H9 (cell line): ENCODE results near the gene BTN2A1. TPM values are rescaled to one million over a fixed set of nuclear protein-coding genes. Genes with fewer than 3 reads are reported as not detected.

Experiments
- DNase-seq: peaks from one replicate; pipeline ENCODE4 v3.0.0-alpha.2; 2017
- H2AFZ ChIP-seq: one replicate; pipeline ENCODE4 v1.6.1; 2013; ENCODE audit warnings: mild to moderate bottlenecking, low read length, control low read depth, moderate library complexity
- H2AK5ac ChIP-seq: 2 replicates; pipeline ENCODE4 v1.6.1; 2013; ENCODE audit warnings: low read length, control low read depth, mixed read lengths; ENCODE audit not compliant: insufficient read length
- H2BK120ac ChIP-seq: one replicate; pipeline ENCODE4 v1.6.1; 2013; ENCODE audit warnings: low read depth, mild to moderate bottlenecking, low read length, control low read depth, inconsistent platforms; ENCODE audit not compliant: poor library complexity, severe bottlenecking
- H2BK12ac ChIP-seq: 2 replicates; pipeline ENCODE4 v1.6.1; 2013; ENCODE audit warnings: low read length, control low read depth, mixed read lengths, low read depth; ENCODE audit not compliant: insufficient read length
- H2BK15ac ChIP-seq: 2 replicates; pipeline ENCODE4 v1.6.1; 2013; ENCODE audit warnings: low read depth, low read length, control low read depth
- H2BK20ac ChIP-seq: one replicate; pipeline ENCODE4 v1.6.1; 2013; ENCODE audit warnings: low read depth, mild to moderate bottlenecking, low read length, control low read depth, inconsistent platforms; ENCODE audit not compliant: poor library complexity, severe bottlenecking
- H2BK5ac ChIP-seq: 2 replicates; pipeline ENCODE4 v1.6.1; 2013; ENCODE audit warnings: low read length, control low read depth, mixed read lengths; ENCODE audit not compliant: insufficient read length
- H3K14ac ChIP-seq: 2 replicates; pipeline ENCODE4 v1.6.1; 2013; ENCODE audit warnings: low read length, control low read depth; ENCODE audit not compliant: insufficient read depth
- H3K18ac ChIP-seq: 2 replicates; pipeline ENCODE4 v1.6.1; 2013; ENCODE audit warnings: low read depth, mild to moderate bottlenecking, mixed read lengths, low read length, control low read depth; ENCODE audit not compliant: insufficient read length
- H3K23ac ChIP-seq: 2 replicates; pipeline ENCODE4 v1.6.1; 2013; ENCODE audit warnings: low read length, control low read depth, mixed read lengths, low read depth; ENCODE audit not compliant: insufficient read length
- H3K23me2 ChIP-seq: 2 replicates; pipeline ENCODE4 v1.6.1; 2013; ENCODE audit warnings: low read depth, mild to moderate bottlenecking, mixed read lengths, low read length, control low read depth; ENCODE audit not compliant: insufficient read length, poor library complexity, severe bottlenecking
- H3K27ac ChIP-seq: 2 replicates; pipeline ENCODE4 v1.5.1; 2013; ENCODE audit warnings: low read length, control low read depth, mixed read lengths, low read depth; ENCODE audit not compliant: insufficient read length
- H3K27me3 ChIP-seq: 2 replicates; pipeline ENCODE4 v1.6.1; 2013; ENCODE audit warnings: low read length, control low read depth, inconsistent platforms; ENCODE audit not compliant: insufficient read depth
- H3K4ac ChIP-seq: 2 replicates; pipeline ENCODE4 v1.6.1; 2013; ENCODE audit warnings: low read depth, mild to moderate bottlenecking, control low read depth, inconsistent platforms, low read length, moderate library complexity
- H3K4me1 ChIP-seq: 2 replicates; pipeline ENCODE4 v1.6.1; 2013; ENCODE audit warnings: low read length, control low read depth, inconsistent platforms; ENCODE audit not compliant: insufficient read depth
- H3K4me2 ChIP-seq: 2 replicates; pipeline ENCODE4 v1.6.1; 2013; ENCODE audit warnings: low read length, control low read depth, mixed read lengths; ENCODE audit not compliant: insufficient read length, insufficient read depth
- H3K56ac ChIP-seq: 2 replicates; pipeline ENCODE4 v1.6.1; 2013; ENCODE audit warnings: low read depth, mild to moderate bottlenecking, mixed read lengths, low read length, control low read depth; ENCODE audit not compliant: insufficient read length
- H3K79me1 ChIP-seq: 2 replicates; pipeline ENCODE4 v1.6.1; 2013; ENCODE audit warnings: low read depth, mild to moderate bottlenecking, moderate library complexity, low read length, control low read depth, inconsistent platforms; ENCODE audit not compliant: insufficient read depth, poor library complexity, severe bottlenecking
- H3K79me2 ChIP-seq: 2 replicates; pipeline ENCODE4 v1.6.1; 2013; ENCODE audit warnings: low read length, control low read depth, inconsistent platforms; ENCODE audit not compliant: insufficient read depth
- H3K9ac ChIP-seq: 2 replicates; pipeline ENCODE4 v1.6.1; 2013; ENCODE audit warnings: low read length, control low read depth, mixed read lengths; ENCODE audit not compliant: insufficient read length; ENCODE audit errors: extremely low read depth
- H3K9me3 ChIP-seq: one replicate; pipeline ENCODE4 v1.6.1; 2013; ENCODE audit warnings: low read depth, low read length, inconsistent platforms; ENCODE audit not compliant: control insufficient read depth
- H3T11ph ChIP-seq: one replicate; pipeline ENCODE4 v1.6.1; 2013; ENCODE audit warnings: mild to moderate bottlenecking, low read length, control low read depth, inconsistent platforms
- H4K20me1 ChIP-seq: one replicate; pipeline ENCODE4 v1.6.1; 2013; ENCODE audit not compliant: control insufficient read depth, insufficient read length, insufficient read depth
- H4K5ac ChIP-seq: 2 replicates; pipeline ENCODE4 v1.6.1; 2013; ENCODE audit warnings: low read depth, mild to moderate bottlenecking, mixed read lengths, low read length, control low read depth; ENCODE audit not compliant: insufficient read length
- H4K8ac ChIP-seq: replicated peaks from 2 replicates; pipeline ENCODE4 v1.6.1; 2013; ENCODE audit warnings: low read length, control low read depth, mixed read lengths, low read depth; ENCODE audit not compliant: insufficient read length
- H4K91ac ChIP-seq: 2 replicates; pipeline ENCODE4 v1.6.1; 2013; ENCODE audit warnings: low read depth, mild to moderate bottlenecking, moderate library complexity, mixed read lengths, low read length, control low read depth; ENCODE audit not compliant: insufficient read length
- H3K27ac Mint-ChIP-seq, 3 experiments: 2 replicates in 2 of 3; 3 replicates in 1 of 3; pipeline ENCODE4 v1.8.0; 2020 to 2021; ENCODE audit warnings: mixed read lengths in 3 of 3, mild to moderate bottlenecking in 1 of 3, moderate library complexity in 1 of 3
- H3K27me3 Mint-ChIP-seq: 2 replicates; pipeline ENCODE4 v1.8.0; 2021; ENCODE audit warnings: low read depth, mild to moderate bottlenecking, moderate library complexity, mixed read lengths
- H3K36me3 Mint-ChIP-seq, 3 experiments: 2 replicates in 2 of 3; 3 replicates in 1 of 3; pipeline ENCODE4 v1.8.0; 2020 to 2021; ENCODE audit warnings: low read depth in 3 of 3, mixed read lengths in 3 of 3; ENCODE audit not compliant: insufficient read depth in 1 of 3
- H3K4me1 Mint-ChIP-seq, 2 experiments: 2 replicates each; pipeline ENCODE4 v1.8.0; 2020; ENCODE audit warnings: mixed read lengths in 2 of 2
- H3K4me3 Mint-ChIP-seq, 2 experiments: 2 replicates in 1 of 2; 3 replicates in 1 of 2; pipeline ENCODE4 v1.8.0; 2020 to 2021; ENCODE audit warnings: mild to moderate bottlenecking in 2 of 2, mixed read lengths in 2 of 2, moderate library complexity in 1 of 2
- H3K9me3 Mint-ChIP-seq, 2 experiments: 2 replicates in 1 of 2; 3 replicates in 1 of 2; pipeline ENCODE4 v1.8.0; 2020; ENCODE audit warnings: mild to moderate bottlenecking in 2 of 2, mixed read lengths in 2 of 2, moderate library complexity in 1 of 2
- WGBS: extraction: QIAGEN DNeasy Blood & Tissue Kit; methylation state at CpG from one replicate; pipeline ENCODE4 v1.1.7; 2013; ENCODE audit warnings: missing lambda C conversion rate, low lambda C conversion rate, mixed read lengths; ENCODE audit not compliant: insufficient read length; ENCODE audit errors: extremely low coverage; 5-methylcytosine and 5-hydroxymethylcytosine counted together
- total RNA-seq: library from RNA; stranded (reverse); gene quantifications from 2 replicates; pipeline ENCODE4 v1.2.1, GENCODE V29; 2021
- TF ChIP-seq, protein P1 (sequence below): fragments of 200-600 bp; sonication (generic); conservative IDR thresholded peaks from 3 replicates; pipeline ENCODE4 v1.8.0; 2021; ENCODE audit warnings: antibody characterized with exemption, mild to moderate bottlenecking

BTN2A1 gene
- total RNA-seq, 1 experiment from 2014 or later, result 18.4 TPM

DNA sequence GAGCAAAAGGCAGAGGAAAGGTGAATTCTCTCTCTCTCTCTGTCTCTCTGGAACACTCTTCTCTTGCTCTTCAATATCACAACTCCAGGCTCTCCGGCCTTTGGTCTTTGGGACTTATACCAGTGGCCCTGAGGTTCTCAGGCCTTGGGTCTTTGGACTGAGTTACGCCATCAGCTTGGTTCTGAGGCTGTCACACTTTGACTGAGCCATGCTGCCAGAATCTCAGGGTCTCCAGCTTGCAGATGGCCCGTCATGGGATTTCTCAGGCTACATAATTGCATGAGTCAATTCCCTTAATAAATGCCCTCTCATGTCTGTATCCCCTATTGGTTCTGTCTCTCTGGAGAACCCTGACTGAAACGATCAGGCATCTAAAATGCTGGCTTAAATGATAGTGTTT, 12.9 kb downstream of the BTN2A1 start:
- no peak overlapping the region for H2AFZ ChIP-seq
- no peaks in the 10 kb centered on the region for H4K20me1 ChIP-seq
- H3K4me1 ChIP-seq, result peaks cover 4% of the 10 kb centered on the region; the same call in 1 of the 2 replicates
- H4K91ac ChIP-seq, result no peak overlapping the region
- H3K56ac ChIP-seq, result no peak overlapping the region
- no peak overlapping the region for H2BK120ac ChIP-seq
- H3K27me3 Mint-ChIP-seq, result peaks cover 1% of the 10 kb centered on the region
- no peak for DNase-seq
- no peak overlapping the region for H3K18ac ChIP-seq
- peaks cover 0 to 3% of the 10 kb centered on the region in 2 experiments; a peak in 3 of 5 replicates for H3K9me3 Mint-ChIP-seq
- no CpG with 5 or more reads among the region's 4 CpGs for WGBS
- H3K79me1 ChIP-seq, result no peaks in the 10 kb centered on the region
- H3K79me2 ChIP-seq, result no peaks in the 10 kb centered on the region
- no peak overlapping the region; a peak in 1 of 7 replicates for H3K27ac Mint-ChIP-seq
- no peak overlapping the region for H2BK20ac ChIP-seq
- H2BK15ac ChIP-seq, result no peak overlapping the region
- no peak overlapping the region for H3T11ph ChIP-seq
- no peak overlapping the region for H3K14ac ChIP-seq
- H3K9ac ChIP-seq, result no peak overlapping the region
- no peaks in the 10 kb centered on the region for H3K27me3 ChIP-seq
- peaks cover 15 to 18% of the 10 kb centered on the region in 2 experiments for H3K4me1 Mint-ChIP-seq
- H3K27ac ChIP-seq, result no peak overlapping the region
- TF ChIP-seq, protein P1, sequence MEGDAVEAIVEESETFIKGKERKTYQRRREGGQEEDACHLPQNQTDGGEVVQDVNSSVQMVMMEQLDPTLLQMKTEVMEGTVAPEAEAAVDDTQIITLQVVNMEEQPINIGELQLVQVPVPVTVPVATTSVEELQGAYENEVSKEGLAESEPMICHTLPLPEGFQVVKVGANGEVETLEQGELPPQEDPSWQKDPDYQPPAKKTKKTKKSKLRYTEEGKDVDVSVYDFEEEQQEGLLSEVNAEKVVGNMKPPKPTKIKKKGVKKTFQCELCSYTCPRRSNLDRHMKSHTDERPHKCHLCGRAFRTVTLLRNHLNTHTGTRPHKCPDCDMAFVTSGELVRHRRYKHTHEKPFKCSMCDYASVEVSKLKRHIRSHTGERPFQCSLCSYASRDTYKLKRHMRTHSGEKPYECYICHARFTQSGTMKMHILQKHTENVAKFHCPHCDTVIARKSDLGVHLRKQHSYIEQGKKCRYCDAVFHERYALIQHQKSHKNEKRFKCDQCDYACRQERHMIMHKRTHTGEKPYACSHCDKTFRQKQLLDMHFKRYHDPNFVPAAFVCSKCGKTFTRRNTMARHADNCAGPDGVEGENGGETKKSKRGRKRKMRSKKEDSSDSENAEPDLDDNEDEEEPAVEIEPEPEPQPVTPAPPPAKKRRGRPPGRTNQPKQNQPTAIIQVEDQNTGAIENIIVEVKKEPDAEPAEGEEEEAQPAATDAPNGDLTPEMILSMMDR, result no peak
- H3K4me2 ChIP-seq, result no peak overlapping the region
- H3K4me3 Mint-ChIP-seq, result no peak overlapping the region
- H3K23ac ChIP-seq, result no peak overlapping the region
- H2AK5ac ChIP-seq, result no peak overlapping the region
- H2BK5ac ChIP-seq, result no peak overlapping the region
- H3K36me3 Mint-ChIP-seq, result peaks cover 31 to 60% (median 48%) of the 10 kb centered on the region in 3 experiments
- H4K5ac ChIP-seq, result no peak overlapping the region
- no peak overlapping the region for H2BK12ac ChIP-seq
- H4K8ac ChIP-seq, result no peak overlapping the region
- no peaks in the 10 kb centered on the region for H3K23me2 ChIP-seq
- H3K9me3 ChIP-seq, result peaks cover 7% of the 10 kb centered on the region
- H3K4ac ChIP-seq, result no peak overlapping the region
